GM18868 (cell line): ENCODE results near the gene NDUFC1.
"Not testable (repeated sequence)": the region's sequence is repeated elsewhere in the genome, so short reads cannot be mapped to it uniquely, and the experiment has no call there.

Experiments
- ATAC-seq: cut with Tn5 transposase; IDR thresholded peaks from one replicate; pipeline ENCODE4 v1.9.1; 2021; ENCODE audit warnings: mild to moderate bottlenecking, moderate library complexity; ENCODE audit not compliant: unreplicated experiment

NDUFC1 gene

DNA sequence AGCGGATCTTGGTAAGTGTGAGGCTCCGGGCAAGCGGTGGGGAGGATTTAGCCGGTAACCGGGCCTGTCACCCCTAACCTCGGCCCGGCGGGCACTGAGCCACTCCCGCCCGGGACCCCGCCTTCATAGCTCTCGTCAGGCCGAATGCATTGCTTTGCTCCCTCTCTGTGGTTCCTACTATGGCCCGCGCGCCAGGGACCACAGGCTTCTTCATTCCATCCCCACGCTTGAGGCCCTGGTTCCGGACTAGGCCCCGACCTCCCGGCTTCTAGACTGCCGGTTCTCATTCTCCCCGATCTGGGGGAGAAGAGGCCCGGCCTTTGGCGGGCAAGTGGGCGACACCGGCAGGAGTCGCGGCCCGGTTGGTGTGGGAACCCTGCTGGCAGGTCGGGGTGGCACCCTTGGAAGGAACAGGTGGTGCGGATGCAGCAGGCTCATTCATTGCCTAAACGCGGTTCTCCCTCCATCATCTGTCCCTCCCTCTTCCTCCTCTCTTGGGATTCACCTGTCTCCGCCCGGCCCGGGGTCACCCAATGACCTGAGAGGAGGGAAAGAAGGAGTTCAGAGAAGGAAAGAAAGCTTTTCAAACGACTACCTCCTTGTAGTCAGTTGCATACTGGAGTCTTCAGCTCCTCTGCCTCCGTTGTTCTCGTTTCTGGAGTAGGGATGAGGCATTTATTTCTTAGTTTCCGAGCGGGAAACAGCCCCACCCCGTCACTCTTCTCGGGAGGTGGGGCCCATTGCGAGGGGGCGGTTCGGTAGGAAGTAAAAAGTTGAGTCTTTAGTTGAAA, at the start of gene NDUFC1:
TSS of gene NDUFC1 (minus strand) at position 657 of the 791 bp plus-strand sequence. CDS start 6,679 bp downstream, outside the sequence.
- ATAC-seq: peak; percentile 34

DNA sequence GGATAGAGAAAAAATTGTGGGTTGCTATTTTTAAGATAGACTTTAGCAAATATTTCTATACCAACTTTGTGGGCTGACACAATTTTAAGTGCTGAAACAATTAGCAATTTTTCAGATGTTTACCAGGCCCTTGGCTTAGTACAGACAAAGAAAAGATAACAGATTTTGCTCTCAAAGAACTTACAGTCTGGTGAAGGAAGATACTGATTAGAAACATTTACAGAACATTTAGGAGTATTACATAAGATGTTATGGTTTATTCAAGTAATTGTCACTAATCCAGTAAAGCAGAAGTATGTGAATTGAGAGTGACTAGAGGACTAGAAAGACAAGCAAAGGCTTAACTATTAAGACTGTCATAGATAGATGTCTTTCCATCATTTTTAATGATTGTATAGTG, 35.3 kb upstream of the NDUFC1 start:
- no peak for ATAC-seq

DNA sequence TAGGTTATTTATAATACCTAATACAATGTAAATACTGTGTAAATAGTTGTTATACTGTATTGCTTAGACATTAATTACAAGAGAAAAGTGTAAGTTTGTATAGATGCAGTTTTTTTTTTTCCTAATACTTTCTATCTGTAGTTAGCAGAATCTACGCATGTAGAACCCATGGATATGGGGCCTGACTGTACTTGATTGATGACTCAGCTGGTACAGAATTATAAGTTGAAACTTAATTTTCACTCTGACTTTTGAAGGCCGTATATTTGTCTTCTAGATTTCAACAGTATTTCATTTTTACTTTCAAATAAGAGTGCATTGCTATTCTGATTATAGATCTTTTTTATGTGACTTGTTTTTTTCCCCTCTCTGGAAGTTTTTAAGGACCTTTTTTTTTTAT, 30.8 kb upstream of the NDUFC1 start:
- ATAC-seq: no peak

DNA sequence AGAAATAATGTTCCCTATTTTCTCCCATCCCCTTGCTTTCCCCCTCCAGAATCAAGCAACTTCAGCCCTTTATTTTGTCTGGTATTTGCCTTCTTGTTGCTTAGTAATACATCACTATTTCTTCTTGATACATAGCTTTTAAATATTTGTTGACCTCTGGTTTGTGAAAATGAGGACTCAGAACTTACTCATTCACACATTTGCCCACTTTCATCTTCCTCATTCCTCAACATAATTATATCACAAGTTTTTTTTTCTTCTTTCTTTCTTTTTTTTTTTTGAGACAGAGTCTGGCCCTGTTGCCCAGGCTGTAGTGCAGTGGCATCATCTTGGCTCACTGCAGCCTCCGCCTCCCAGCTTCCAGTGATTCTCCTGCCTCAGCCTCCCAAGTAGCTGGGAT, 28.9 kb upstream of the NDUFC1 start:
- ATAC-seq: no peak

DNA sequence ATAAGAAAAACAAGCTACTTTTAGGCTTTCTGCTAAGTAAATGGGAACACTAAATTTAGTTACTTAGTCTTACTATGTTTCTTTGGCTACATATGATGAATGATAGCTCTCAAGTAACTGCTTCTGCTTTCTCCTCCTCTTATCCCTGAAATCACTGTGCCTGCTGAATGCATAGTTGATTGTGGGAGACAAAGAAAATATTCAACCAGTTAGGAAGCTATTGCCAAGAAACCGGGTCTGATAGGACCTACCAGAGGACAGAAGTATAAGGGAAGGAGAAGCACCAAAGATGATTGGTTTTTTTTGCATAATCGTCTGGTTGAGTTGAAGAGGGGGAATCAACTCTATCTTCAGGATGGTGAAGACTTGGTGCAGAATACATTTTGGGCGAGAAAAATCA, 28.0 kb upstream of the NDUFC1 start:
- ATAC-seq: no peak

DNA sequence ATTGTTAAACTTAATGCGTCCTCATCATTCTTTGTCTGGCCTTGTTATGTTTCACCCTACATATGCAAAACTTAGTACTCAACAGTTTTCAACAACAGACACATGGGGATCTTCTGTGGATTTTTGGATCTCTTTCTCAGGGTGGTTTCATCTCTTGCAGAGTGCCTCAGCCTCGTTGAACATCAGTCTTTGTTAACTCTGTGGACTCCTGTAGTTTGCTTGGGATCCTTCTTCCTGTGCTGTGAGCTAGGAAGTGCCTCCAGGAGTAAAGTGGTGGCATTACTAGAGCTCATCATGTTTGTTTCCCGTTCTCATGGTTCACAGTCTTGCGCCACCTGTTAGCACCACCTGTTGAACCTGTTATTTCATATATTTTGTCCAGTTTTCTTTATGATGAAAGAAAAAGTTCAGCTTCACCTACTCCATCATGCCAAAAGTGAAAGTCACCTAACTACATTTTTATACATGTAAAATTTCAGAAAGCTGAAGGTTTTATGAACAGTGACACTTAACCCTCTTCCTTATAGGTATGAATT, 27.5 kb upstream of the NDUFC1 start:
- ATAC-seq: no peak

DNA sequence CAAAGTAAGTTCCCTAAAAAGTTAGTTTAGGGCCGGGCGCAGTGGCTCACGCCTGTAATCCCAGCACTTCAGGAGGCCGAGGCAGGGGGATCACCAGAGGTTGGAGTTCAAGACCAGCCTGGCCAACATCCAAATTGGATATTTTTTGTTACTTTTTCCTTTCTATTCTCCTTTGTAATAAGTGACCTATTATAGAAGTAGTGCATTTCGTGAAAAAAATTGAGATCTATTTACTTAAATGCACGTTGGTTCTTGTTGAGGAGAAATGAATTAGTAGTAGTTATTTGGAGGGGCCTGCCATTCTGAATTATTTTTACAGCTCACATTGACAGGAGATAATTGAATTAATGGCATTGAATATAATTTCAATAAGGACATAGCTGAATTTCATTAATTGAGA, 22.3 kb upstream of the NDUFC1 start:
- no peak for ATAC-seq

DNA sequence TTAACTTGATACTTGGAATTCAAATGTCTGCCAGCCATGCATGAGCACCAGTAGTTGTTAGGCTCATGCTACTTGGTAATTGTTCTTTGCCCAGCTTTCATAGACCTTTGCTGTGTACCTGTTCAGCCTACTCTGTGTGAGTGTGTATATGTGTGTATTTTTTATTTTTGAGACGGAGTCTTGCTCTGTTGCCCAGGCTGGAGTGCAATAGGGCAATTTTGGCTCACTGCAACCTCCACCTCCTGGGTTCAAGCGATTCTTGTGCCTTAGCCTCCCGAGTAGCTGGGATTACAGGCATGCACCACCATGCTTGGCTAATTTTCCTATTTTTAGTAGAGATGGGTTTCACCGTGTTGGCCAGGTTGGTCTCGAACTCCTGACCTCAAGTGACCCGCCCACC, 20.3 kb upstream of the NDUFC1 start:
- not testable (repeated sequence) for ATAC-seq

DNA sequence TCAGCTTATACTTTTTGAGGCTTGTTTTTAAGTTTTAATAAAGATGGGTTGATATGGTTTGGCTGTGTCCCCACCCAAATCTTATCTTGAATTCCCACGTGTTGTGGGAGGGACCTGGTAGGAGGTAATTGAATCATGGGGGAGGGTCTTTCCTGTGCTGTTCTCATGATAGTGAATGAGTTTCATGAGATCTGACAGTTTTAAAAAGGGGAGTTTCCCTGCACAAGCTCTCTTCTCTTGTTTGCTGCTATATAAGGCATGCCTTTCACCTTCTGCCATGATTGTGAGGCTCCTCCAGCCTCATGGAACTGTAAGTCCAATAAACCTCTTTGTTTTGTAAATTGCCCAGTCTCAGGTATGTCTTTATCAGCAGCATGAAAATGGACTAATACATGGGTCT, 19.8 kb upstream of the NDUFC1 start:
- not testable (repeated sequence) for ATAC-seq

DNA sequence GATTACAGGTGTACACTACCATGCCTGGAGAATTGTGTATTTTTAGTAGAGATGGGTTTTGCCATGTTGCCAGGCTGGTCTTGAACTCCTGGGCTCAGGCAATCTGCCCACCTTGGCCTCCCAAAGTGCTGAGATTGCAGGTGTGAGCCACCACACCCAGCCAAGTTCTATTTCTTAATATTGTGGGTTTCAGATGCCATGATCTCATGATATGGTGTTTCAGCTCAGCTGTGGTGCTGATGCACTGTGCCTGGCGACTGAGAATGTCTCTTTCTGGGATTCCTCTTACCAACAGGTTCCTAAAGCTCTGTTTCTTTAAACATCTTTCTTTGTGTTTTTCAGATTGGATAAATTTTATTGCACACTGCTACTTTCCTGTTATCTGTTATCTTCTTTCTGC, 17.3 kb upstream of the NDUFC1 start:
- ATAC-seq: no peak

DNA sequence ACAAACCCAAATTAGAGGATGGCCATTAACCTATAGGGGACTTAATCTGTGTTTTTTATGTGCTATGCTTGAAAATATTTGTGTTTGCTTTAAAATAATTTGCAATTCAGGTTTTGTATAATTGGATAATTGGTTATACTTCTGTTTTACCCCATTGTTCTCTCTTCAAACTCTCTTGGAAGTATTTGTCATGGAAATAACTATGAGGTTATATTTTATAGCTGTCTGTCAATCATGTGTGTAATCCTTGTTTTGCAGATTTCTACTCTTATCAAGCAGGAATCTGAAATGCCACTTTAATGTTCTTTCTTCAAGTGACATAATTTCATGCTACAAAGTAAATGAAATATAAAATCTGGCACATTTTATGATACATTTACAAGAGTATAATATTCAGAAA, 15.4 kb upstream of the NDUFC1 start:
- no peak for ATAC-seq

DNA sequence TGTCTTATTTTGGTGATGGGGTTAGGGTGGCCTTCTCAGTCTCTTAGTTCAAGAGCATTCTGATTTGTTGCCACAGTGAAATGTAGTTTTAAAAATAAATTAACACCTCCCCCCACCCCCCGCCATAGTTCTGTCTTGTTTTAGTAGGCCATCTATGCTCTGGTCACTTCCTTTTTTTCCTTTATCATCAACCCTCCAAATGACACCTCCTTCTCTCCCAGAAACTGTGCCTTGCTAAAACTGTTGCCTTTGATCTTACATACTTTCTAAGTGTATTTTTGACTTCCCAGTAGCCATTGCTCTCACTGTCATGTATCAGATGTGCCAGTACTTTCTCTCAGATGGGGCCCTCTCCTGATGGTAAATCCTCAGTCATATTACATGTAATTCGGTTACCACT, 14.5 kb upstream of the NDUFC1 start:
- no peak for ATAC-seq

DNA sequence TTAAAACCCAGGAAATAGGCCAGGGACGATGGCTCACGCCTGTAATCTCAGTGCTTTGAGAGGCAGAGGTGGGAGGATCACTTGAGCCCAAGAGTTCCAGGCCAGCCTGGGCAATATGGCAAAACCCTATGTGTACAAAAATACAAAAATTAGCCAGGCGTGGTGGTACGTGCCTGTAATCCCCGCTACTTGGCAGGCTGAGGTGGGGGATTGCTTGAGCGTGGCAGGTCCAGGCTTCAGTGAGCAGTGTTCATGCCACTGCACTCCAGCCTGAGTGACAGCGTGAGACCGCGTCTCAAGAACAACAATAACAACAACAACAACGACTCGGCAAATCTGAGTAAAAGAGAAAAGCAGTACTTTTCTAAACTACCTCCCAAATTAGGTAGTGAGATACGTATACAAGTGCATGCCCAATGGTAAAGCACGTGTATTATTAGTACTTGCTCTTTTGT, 13.0 kb upstream of the NDUFC1 start:
- peak; percentile 89 for ATAC-seq

DNA sequence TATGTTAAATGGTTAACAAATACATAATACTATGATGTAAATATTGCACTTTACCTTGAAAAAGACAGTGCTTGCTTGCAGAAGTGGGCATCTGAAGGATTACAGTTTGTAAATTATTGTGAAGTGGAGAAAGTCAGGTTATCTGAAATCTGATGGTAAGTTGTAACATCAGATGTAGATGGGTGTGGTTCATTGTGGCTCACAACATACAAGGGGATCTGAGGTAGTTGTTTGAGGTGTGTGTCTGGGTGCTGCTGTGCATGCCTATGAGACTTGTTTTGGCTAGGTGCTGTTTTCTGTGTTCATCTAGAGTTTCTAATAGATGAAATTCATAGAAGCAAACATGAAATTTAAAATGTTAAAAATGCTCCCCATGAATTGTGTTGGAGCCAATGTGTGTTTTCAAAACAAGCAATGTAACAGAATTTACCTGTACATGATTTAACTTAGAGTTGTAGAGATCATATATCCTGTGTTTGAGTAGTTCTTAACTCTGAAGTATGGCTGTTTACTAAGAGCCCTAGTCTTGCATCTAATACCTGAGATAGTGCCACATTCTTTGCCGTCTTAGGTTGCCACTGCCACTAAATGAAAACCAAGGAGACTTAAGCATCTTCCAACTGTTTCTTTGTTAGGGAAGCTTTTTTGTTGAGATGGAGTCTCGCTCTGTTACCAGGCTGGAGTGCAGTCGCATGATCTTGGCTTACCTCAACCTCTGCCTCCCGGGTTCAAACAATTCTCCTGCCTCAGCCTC, 11.9 kb upstream of the NDUFC1 start:
- no peak for ATAC-seq

DNA sequence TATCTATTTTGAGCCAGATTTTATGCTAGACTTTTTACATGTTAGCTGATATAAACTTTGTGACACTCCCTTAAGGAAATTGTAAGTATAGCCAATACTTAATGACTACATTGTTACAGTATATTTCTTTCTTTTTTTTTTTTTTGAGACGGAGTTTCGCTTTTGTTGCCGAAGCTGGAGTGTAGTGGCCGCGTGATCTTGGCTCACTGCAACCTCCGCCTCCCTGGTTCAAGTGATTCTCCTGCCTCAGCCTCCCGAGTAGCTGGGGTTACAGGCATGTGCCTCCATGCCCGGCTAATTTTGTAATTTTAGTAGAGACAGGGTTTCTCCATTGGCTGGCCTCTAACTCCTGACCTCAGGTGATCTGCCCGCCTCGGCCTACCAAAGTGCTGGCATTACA, 11.1 kb upstream of the NDUFC1 start:
- not testable (repeated sequence) for ATAC-seq

DNA sequence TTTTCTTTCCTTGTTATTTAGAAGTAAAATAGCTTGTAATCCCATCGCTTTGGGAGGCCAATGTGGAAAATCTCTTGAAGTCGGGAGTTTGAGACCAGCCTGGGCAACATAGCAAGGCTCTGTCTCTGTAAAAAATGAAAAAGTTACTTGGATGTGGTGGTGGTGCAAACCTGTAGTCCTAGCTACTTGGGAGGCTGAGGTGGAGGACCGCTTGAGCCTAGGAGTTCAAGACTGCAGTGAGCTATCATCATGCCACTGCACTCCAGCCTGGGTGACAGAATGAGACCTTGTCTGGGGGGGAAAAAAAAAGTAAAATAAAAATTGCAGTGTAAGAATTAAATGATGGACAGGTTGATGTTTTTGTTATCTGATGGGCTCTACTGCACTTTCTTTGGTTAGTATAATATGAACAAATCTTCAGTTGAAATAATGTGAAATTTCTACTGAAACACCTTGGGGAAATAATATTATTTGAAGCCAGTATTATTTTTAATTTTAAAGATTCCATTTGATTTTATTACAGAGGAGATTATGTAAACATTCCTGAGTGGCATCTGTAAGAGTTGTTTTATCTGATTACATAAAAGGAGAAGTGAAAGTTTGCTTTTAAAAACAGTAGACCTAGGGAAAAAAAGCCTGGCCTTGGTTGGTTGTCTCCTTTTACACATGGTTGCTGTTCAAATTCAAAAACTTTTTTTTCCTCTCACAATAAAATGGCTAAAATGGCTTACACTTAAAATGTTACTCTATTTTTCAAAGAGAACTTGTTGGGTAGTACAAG, 10.5 kb upstream of the NDUFC1 start:
- ATAC-seq: peak; percentile 24

DNA sequence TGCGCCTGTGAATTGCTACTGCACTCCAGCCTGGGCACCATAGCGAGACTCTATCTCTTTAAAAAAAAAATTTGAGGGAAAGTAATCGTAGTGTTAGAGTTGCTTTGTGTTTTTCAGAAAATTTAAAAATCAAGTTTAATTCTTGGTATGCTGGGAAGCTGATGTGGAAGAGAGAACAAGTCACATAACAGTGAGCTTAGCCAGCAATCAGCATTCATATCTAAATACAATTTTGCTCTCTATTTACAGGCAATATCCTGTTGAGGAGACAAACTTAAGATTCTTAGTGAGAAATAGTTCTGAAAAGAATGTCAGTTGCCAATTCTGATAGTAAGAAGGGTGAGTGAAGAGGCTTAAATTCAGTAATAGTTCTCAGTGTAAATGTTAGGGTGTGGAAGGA, 9.6 kb upstream of the NDUFC1 start:
- no peak for ATAC-seq

DNA sequence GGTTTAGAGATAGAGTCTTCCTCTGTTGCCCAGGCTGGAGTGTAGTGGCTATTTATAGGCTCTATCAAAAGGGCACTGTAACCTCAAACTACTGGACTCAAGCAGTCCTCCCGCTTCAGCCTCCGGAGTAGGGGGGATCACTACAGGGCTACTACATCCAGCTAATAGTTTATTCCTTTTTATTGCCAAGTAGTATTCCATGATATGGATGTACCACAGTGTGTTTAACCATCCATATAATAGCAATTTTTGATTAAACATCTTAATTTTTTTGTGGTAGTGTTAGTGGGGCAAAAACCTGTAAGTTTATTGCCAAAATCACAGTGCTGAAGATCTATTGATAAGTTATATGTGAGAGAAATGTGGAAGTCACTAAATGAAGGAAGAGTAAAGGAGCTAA, 2.6 kb upstream of the NDUFC1 start:
- ATAC-seq: no peak

DNA sequence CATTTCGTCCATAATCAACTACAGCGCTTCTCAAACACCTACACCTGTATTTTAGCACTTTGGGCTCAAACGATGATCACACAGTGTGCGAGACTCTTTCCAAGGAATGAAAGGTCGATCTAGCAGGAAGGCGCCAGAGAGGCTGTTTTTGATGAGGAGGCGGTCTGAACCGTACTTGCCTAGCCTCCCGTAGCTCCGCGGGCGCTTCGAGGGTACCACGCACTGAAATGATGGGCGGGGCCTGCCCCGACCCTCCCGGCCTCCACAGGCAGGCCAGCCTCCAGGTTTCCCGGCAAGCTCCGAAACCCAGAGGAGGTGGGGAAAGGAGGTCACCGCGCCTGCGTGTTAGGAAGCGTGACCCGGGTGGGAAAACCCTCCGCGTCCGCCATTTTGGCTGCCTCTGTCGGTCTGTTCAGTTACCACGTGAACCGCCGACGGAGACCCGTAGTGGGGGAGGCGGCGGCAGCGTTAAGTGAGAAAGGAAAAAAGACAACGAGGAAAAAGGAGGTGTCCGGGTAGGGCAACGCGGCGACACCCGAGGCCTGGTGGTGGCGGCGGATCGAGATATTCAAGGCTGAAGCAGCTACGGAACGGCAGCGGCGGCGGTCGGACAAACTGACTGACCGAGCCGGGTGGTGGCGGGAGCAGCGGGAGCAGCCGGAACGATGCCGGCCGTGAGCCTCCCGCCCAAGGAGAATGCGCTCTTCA, 1.0 kb downstream of the NDUFC1 start, which contains the start of gene NAA15:
TSS of gene NAA15 (plus strand) at position 393 of the 708 bp plus-strand sequence. CDS start at position 666, 273 bp downstream.
- ATAC-seq: peak; percentile 80

DNA sequence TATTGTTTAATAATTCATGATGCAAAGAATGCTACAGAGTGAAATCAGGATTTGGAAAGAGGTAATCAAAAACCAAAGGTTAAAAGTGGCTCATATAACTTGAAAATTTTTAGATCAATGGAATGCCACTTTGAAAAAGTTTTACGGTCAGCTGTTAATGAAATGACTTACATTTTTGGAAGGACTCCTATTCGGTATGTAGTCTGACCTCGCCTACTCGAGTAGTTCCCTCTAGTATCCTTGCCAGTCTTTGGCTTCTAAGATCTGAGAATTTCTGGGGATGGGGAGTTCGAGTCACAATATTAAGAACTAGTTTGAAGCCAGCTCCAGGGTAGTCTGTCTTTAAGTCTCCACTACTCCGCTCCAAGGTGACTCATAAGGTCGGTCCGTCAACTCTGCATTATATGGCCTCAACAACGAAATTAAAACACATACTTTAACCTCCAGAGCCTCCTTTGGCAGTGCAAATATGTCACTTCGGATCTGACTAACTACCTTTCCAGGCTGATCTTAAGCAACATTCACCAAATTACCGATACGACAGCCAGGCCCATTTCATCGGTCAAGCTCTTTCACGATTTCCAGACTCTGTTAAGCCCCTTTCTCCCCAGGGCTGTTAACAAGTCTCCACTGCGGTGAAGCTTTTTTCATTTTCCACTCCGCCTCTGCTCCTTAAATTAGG, 1.7 kb downstream of the NDUFC1 start:
- peak; percentile 11 for ATAC-seq
